A673 (cell line): ENCODE measurements around the gene OR4E1. TPM values are rescaled to one million over a fixed set of nuclear protein-coding genes. Genes with fewer than 3 reads are reported as not detected.

Source experiments
- BruUV-seq: library from RNA; stranded (reverse); fragments of 400-500 nt; replicated peaks from 2 replicates; lab custom pipeline; 2021; lab: Mats Ljungman, UMichigan
- CTCF ChIA-PET: fragments of 300-600 bp; sonication (Branson Sonifier 250); formaldehyde crosslinking; loops from one replicate; lab custom pipeline; 2022; ENCODE audit warnings: antibody characterized with exemption; lab: Charles Lee
- POLR2A ChIA-PET: fragments of 300-600 bp; sonication (Branson Sonifier 250); formaldehyde crosslinking; loops from one replicate; lab custom pipeline; 2022; ENCODE audit warnings: antibody characterized with exemption; ENCODE audit not compliant: low non-redundant PET; lab: Charles Lee
- DNase-seq: peaks from one replicate; pipeline ENCODE4 v3.0.0-alpha.2; 2015; ENCODE audit warnings: low spot score
- H3K27ac ChIP-seq: fragments of 200-600 bp; sonication (generic); 2 replicates; pipeline ENCODE4 v1.5.1; 2016; ENCODE audit warnings: mixed run types, low read depth, mild to moderate bottlenecking, mixed read lengths, antibody characterized with exemption, low read length; ENCODE audit not compliant: poor library complexity, severe bottlenecking
- H3K27me3 ChIP-seq: fragments of 200-600 bp; sonication (generic); replicated peaks from 2 replicates; pipeline ENCODE4 v1.6.1; 2017; ENCODE audit warnings: mixed run types, low read depth, mild to moderate bottlenecking, mixed read lengths, antibody characterized with exemption, low read length; ENCODE audit not compliant: insufficient read depth, poor library complexity
- H3K36me3 ChIP-seq: fragments of 200-600 bp; sonication (generic); 2 replicates; pipeline ENCODE4 v1.6.1; 2016; ENCODE audit warnings: mixed run types, mild to moderate bottlenecking, mixed read lengths, antibody characterized with exemption, low read length; ENCODE audit not compliant: insufficient read depth, poor library complexity, severe bottlenecking
- H3K4me1 ChIP-seq: fragments of 200-600 bp; sonication (generic); 2 replicates; pipeline ENCODE4 v1.6.1; 2017; ENCODE audit warnings: mixed run types, mild to moderate bottlenecking, mixed read lengths, antibody characterized with exemption, low read length; ENCODE audit not compliant: insufficient read depth, poor library complexity, severe bottlenecking
- H3K4me3 ChIP-seq: fragments of 200-600 bp; sonication (generic); 2 replicates; pipeline ENCODE4 v1.5.1; 2016; ENCODE audit warnings: low read depth, mixed run types, mild to moderate bottlenecking, mixed read lengths, low read length; ENCODE audit not compliant: poor library complexity, severe bottlenecking
- H3K9me3 ChIP-seq: fragments of 200-600 bp; sonication (generic); 2 replicates; pipeline ENCODE4 v1.6.1; 2016; ENCODE audit warnings: mixed run types, low read depth, mild to moderate bottlenecking, mixed read lengths, antibody characterized with exemption, low read length; ENCODE audit not compliant: poor library complexity, severe bottlenecking
- EZH2 ChIP-seq: fragments of 200-600 bp; sonication (generic); IDR thresholded peaks from 2 replicates; pipeline ENCODE4 v1.6.1; 2017; ENCODE audit warnings: borderline replicate concordance, low read depth, mild to moderate bottlenecking, mixed read lengths, antibody characterized with exemption, low read length; ENCODE audit not compliant: poor library complexity, severe bottlenecking
- intact Hi-C: fragments of 100-400 bp; cut with micrococcal nuclease; formaldehyde crosslinking; loops from one replicate; pipeline ENCODE4 v1.10.0; 2022; ENCODE audit not compliant: unreplicated experiment
- total RNA-seq: library from RNA; stranded (reverse); gene quantifications from 2 replicates; pipeline ENCODE4 v1.2.3, GENCODE V29; 2021
- TF ChIP-seq, protein P1 (sequence below): fragments of 300-800, 200-600 bp; sonication (generic); conservative IDR thresholded peaks from 2 replicates; pipeline ENCODE4 v1.5.1; 2017; ENCODE audit warnings: low read depth, mild to moderate bottlenecking, antibody characterized with exemption, low read length, moderate library complexity, mixed read lengths

OR4E1 gene
- total RNA-seq, 1 experiment from 2014 or later = not detected

DNA sequence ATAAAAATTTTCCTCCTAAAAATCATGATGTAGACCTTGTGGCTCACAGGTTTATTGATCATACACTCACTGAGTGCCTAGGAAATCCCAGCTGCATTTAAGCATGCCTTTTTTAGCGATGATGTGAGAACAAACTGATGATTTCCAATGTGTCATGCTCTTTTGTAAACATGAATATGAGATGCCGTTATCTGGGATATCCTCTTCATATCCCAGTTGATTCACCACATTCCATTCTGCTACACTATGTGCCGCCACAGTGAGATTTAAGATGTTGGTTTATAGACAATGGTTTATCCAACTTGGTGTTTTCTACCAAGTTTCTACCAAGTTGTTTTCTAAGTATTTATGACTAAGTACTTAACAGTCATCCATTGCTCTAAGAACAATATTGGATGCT lies 5.2 kb downstream of the OR4E1 start:
- no TSS peak for BruUV-seq
- CTCF ChIA-PET = no interaction called here
- Histone ChIP-seq H3K4me1 (peaks cover 28% of the 10 kb centered on the region), H3K27ac (no peak overlapping the region), H3K4me3 (no peak overlapping the region), H3K9me3 (peaks cover 10% of the 10 kb centered on the region), H3K27me3 (no peaks in the 10 kb centered on the region), H3K36me3 (peaks cover 45% of the 10 kb centered on the region)
- no peak for DNase-seq
- POLR2A ChIA-PET = no interaction called here
- intact Hi-C loops = no loop called here
- TF ChIP-seq EZH2 = no peak
- TF ChIP-seq, protein P1, sequence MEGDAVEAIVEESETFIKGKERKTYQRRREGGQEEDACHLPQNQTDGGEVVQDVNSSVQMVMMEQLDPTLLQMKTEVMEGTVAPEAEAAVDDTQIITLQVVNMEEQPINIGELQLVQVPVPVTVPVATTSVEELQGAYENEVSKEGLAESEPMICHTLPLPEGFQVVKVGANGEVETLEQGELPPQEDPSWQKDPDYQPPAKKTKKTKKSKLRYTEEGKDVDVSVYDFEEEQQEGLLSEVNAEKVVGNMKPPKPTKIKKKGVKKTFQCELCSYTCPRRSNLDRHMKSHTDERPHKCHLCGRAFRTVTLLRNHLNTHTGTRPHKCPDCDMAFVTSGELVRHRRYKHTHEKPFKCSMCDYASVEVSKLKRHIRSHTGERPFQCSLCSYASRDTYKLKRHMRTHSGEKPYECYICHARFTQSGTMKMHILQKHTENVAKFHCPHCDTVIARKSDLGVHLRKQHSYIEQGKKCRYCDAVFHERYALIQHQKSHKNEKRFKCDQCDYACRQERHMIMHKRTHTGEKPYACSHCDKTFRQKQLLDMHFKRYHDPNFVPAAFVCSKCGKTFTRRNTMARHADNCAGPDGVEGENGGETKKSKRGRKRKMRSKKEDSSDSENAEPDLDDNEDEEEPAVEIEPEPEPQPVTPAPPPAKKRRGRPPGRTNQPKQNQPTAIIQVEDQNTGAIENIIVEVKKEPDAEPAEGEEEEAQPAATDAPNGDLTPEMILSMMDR = no peak

DNA sequence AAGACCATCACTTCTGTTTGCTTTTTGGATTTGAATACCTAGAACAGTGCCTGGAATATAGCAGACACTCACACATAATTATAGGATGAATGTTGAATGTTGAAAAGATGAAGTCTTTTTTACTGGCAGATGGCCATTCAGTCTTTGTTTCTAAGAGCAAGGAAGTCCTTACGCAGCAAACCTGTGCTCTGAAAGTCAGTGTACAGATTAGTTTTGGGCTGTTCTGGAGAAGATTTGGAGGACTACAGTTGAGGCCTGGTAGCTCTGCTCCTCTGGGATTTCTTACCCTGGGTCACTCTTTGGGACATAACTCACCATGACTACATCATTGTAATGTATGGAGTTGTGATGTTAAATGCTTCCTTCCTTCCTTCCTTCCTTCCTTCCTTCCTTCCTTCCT lies 16.6 kb downstream of the OR4E1 start:
- Histone ChIP-seq H3K27me3 (no peaks in the 10 kb centered on the region), H3K36me3 (peaks cover 53% of the 10 kb centered on the region), H3K4me3 (no peak overlapping the region), H3K27ac (peak overlapping the region; percentile 100), H3K4me1 (peaks cover 84% of the 10 kb centered on the region), H3K9me3 (no peaks in the 10 kb centered on the region)
- no peak for TF ChIP-seq EZH2
- POLR2A ChIA-PET = interaction anchor here (0.6 to 1.5 kb wide), 3 partner anchors 27 to 123 kb away, joined by 4 to 22 read pairs (median 18); no protein-coding TSS in a partner anchor
- DNase-seq = peak; percentile 98
- BruUV-seq = no TSS peak
- intact Hi-C loops = loop anchor here (1.0 to 5.0 kb wide), 4 partner anchors 67 to 775 kb away; no protein-coding TSS in a partner anchor
- CTCF ChIA-PET = interaction anchor here (0.6 to 0.7 kb wide), 3 partner anchors 9 to 39 kb away, joined by 3 to 6 read pairs (median 4); no protein-coding TSS in a partner anchor

DNA sequence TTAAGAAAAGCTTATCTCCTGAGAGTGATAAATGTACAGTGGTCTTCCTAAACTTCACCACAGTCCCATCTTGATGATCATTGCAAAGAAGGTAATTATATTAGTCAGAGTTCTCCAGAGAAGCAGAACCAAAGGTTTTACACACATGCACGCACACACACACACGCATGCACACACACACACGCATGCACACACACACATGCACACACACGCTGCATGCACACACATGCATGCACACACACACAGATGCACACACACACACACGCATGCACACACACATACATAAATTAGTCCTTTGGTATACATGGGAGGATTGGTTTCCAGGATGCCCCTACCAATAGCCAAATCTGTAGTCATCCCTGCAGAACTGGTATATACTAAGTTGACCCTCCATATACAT lies 19.4 kb downstream of the OR4E1 start:
- Histone ChIP-seq H3K36me3 (peaks cover 56% of the 10 kb centered on the region), H3K4me1 (peaks cover 70% of the 10 kb centered on the region), H3K9me3 (no peaks in the 10 kb centered on the region), H3K4me3 (peak overlapping the region; percentile 14), H3K27ac (peak overlapping the region; percentile 100), H3K27me3 (no peaks in the 10 kb centered on the region)
- POLR2A ChIA-PET = interaction anchor here (0.8 kb wide), 1 partner anchor 13 kb away, joined by 3 read pairs; no protein-coding TSS in a partner anchor
- BruUV-seq = no TSS peak
- intact Hi-C loops = no loop called here
- DNase-seq = no peak
- CTCF ChIA-PET = no interaction called here
- TF ChIP-seq EZH2 = no peak
- TF ChIP-seq, protein P1 = no peak
